Measurements from ENCODE around the gene PLXNC1.

PLXNC1 gene

GRCh38 chr12:94147991-94148738 is at the start of gene PLXNC1:
Gene PLXNC1, plus strand, starts transcription at chr12:94148577. Its CDS starts 395 bp downstream, at chr12:94148972.
- DNase-seq (ENCODE audit: low spot score) = peak; percentile 75

GRCh38 chr12:94099191-94099590 is 49.2 kb upstream of the PLXNC1 start:
- DNase-seq (ENCODE audit: low spot score) = no peak

GRCh38 chr12:94099632-94100031 is 48.7 kb upstream of the PLXNC1 start:
- DNase-seq (ENCODE audit: low spot score) = no peak

DNA sequence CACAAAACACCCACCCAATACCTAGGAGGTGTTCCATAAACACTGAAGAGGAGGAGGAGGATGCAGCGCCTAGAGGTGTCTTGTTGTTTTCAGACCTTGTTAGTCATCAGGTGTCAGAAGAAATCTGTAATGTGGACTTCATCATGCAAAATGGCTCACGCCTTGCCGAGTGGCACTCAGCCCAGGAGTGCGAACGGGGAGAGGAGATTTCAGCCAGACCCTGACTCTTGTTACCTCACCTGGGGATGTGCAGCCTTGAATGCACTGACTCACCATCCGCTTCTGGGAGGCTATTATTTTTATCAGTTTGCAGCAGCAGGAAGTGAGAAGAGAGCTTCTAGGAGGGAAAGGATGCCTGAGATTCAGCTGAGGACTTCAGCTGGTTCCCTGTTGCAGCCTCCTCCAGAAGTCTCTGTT is 48.2 kb upstream of the PLXNC1 start:
- DNase-seq (ENCODE audit: low spot score) = no peak

GRCh38 chr12:94100990-94101737 is 47.2 kb upstream of the PLXNC1 start:
- peak; percentile 81 for DNase-seq (ENCODE audit: low spot score)

- peak; percentile 92 for DNase-seq (ENCODE audit: low spot score)
Measured at GRCh38 chr12:94101738-94102660, 46.4 kb upstream of the PLXNC1 start.

DNA sequence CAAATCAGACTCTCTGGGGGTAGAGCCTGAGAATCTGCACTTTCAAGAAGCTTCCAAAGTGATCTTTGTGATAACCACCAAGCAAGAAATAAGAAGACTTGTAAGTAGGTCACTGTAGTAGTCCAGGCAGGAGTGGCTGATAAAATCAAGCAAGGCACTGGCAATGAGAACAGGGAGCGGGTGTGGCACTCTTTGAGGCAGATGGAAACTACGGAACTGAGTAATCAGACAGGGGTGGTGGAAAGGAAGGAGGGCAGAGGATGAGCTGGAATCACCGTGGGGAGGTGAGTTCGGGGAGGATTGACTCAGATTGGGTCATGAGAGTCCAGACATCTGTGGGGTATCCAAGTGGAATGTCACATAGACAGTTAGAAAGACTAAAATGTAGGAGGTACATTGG is 44.4 kb upstream of the PLXNC1 start:
- no peak for DNase-seq (ENCODE audit: low spot score)

GRCh38 chr12:94107910-94108309 is 40.5 kb upstream of the PLXNC1 start:
- DNase-seq (ENCODE audit: low spot score) = no peak

- DNase-seq (ENCODE audit: low spot score) = peak; percentile 13
Measured at GRCh38 chr12:94109160-94109559, 39.2 kb upstream of the PLXNC1 start.

- no peak for DNase-seq (ENCODE audit: low spot score)
Measured at GRCh38 chr12:94110258-94110657, 38.1 kb upstream of the PLXNC1 start.

DNA sequence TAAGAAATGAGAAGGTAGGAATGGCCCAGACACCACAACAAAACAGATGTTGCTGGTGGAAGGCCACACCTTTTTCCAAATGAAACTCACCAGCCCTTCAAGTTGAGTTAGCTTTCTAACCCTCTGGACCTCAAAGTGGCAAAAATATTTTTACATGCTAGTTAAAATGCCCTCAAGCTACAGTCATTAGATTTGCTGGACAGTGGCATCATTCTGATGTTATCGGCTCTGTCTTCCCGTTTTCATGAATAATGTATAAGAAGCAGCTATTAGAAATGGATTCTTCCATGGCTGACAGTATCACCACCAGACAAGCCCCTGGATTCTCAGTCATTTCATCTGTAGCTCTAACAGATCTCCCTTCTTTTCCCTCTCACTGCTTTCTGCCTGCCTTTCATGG is 37.1 kb upstream of the PLXNC1 start:
- DNase-seq (ENCODE audit: low spot score) = no peak

DNA sequence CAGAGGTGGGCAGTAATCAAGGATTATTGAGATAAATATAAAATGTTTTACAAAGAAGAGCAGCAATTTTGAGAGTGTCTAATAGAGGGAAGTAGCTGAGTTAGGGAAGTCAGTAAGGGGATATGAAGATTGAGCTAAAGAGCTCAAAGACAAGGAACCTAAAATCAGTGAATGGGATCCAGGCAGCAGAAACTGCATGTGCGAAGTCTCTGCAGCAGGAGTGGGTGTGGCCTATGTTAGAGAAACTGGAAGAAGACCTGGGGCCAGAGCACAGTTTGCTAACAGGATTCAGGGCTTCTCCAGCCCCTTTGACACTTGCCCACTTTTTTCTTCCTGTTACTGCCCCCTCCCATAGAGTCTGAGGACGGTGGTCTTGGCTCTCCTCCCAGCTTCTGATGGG is 36.3 kb upstream of the PLXNC1 start:
- peak; percentile 54 for DNase-seq (ENCODE audit: low spot score)

GRCh38 chr12:94114166-94114565 is 34.2 kb upstream of the PLXNC1 start:
- DNase-seq (ENCODE audit: low spot score) = no peak

GRCh38 chr12:94116191-94116590 is 32.2 kb upstream of the PLXNC1 start:
- no peak for DNase-seq (ENCODE audit: low spot score)

- no peak for DNase-seq (ENCODE audit: low spot score)
Measured at GRCh38 chr12:94121886-94122285, 26.5 kb upstream of the PLXNC1 start.

DNA sequence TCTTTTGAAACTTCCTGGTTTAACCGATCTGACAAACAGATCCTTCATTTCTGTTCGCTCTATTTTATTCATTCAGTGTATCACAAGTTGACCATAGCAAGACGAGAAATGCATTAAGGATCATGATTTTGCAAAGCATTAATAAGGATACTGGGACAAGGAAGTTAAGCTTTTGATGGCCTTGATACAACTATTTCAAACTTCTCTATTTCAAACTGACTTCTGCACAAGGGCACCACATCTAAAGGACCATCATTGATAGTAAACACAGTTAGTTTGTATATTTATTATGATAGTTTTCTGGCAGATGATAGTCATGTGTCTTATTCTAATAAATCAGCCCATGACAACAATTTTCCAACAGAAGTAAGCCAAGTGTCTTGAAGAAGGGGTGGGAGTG is 25.8 kb upstream of the PLXNC1 start:
- DNase-seq (ENCODE audit: low spot score) = no peak

- DNase-seq (ENCODE audit: low spot score) = no peak
Measured at GRCh38 chr12:94123127-94123526, 25.2 kb upstream of the PLXNC1 start.

GRCh38 chr12:94126067-94126466 is 22.3 kb upstream of the PLXNC1 start:
- DNase-seq (ENCODE audit: low spot score) = no peak

DNA sequence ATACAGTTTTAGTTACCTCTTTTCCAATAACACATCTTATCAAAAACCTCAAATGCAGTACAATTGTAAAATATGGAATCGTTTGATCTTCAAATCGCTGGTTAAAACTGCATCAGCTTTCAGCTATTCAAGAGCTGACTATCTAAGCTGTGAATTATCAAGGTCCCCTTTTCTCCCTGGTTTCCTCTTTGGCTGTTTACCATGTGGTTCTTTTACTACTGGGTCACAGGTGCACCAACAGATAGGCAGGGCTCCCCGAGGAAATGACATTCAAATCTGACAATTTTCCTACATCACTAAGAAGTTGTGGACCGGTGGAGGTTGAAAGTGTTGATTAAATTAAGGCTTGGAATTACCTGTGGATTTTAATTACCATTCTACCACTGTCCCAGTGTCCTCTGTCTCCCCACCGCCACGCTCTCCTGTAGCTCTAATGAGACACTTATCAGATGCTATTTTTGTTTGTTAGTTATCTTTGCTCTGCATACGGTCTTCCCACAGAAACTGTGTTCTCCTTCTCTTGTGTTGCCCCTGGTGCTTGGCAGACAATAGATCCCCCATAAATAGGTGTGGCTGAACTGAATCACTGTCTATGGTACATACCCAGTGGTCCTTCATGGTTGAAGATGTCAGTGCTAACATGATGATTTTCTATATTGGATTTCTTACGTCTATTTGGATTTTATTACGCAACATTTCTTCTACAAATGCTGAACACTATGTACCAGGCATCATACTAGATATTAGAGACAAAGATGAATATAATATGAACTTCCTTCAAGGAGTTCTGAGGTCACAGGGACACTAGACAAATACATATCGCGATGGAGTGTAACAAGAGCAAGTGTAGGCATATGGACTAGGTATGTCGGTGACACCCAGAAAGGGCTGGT is 20.9 kb upstream of the PLXNC1 start:
- DNase-seq (ENCODE audit: low spot score) = no peak

GRCh38 chr12:94128280-94128679 is 20.1 kb upstream of the PLXNC1 start:
- no peak for DNase-seq (ENCODE audit: low spot score)

All from Ammon's horn (tissue), 1 donor.